Measurements from ENCODE around the gene FHAD1.

DNA sequence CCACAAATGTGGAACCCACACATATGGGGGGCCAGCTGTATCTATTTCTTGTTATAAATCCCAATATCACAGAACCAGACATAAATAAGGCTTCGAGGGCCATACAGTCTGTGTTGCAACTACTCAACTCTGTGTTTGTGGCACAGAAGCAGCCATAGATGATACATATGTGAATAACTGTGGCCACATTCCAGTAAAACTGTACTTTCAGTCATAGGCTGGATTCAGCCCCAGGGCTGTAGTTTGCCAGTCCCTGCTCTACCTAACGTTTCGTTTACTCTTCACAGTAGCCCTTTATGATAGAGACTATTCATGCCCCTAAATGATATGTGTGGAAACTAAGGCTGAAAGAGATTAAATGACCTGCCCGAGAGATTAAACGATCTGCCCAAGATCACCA is 48.7 kb downstream of the FHAD1 start:
- TF ChIP-seq POLR2A (IDR thresholded peaks at IDR 0.05; ENCODE audit: extremely low read depth, insufficient read length), result no peak
- TF ChIP-seq, protein P1, sequence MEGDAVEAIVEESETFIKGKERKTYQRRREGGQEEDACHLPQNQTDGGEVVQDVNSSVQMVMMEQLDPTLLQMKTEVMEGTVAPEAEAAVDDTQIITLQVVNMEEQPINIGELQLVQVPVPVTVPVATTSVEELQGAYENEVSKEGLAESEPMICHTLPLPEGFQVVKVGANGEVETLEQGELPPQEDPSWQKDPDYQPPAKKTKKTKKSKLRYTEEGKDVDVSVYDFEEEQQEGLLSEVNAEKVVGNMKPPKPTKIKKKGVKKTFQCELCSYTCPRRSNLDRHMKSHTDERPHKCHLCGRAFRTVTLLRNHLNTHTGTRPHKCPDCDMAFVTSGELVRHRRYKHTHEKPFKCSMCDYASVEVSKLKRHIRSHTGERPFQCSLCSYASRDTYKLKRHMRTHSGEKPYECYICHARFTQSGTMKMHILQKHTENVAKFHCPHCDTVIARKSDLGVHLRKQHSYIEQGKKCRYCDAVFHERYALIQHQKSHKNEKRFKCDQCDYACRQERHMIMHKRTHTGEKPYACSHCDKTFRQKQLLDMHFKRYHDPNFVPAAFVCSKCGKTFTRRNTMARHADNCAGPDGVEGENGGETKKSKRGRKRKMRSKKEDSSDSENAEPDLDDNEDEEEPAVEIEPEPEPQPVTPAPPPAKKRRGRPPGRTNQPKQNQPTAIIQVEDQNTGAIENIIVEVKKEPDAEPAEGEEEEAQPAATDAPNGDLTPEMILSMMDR (IDR thresholded peaks at IDR 0.05; ENCODE audit: low read depth, low read length), result no peak
